Colon (tissue), 2 donors: ENCODE data around the gene OSCP1.

Source experiments
- FAIRE-seq: peaks from 2 replicates; lab custom pipeline; 2012; peaks lifted over from hg19 to GRCh38; lab: Jason Lieb, UNC
- donor health status: control.
- donor health status: control.

The OSCP1 gene

DNA sequence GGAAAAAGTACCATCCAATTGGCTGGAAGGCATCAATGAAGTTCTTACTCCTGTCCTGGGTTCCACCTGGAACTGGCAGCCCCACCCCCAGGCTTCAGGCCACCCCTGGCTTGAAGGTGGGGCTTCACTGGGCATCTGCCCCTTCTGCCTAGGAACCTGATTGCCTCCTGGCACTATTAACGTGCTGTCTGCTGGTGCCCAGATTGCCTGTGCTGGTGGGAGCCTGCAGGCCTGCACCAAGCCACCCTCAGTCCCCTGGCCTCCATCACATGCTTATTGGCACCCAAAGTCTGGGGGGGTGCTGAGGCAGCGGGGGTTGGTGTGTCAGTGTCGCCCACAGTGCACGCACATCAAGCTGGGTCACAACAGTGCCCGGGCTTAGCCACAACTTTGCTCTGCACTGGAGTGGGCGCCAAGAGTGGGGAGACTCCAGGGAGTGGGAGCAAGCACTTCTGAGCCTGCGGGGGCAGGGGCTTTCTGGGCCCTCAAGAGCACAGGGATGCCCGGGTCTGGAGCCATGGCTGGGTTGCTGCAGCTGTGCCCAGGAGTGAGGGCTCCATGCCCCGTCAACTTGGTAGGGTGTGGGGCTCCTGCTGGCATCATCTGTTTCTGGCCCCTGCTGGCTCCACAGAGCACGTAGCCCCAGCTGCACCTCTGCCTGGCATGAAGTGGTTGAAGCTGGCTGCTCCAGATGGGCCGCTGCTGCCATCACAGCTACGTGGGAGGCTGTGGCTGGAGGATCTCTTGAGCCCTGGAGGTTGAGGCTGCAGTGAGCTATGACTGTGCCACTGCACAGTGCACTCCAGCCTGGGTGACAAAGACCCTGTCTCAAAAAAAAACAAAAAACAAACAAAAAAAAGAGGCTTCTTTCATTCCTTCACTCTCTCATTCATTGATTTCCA lies 48.4 kb downstream of the OSCP1 start:
- FAIRE-seq = no peak

DNA sequence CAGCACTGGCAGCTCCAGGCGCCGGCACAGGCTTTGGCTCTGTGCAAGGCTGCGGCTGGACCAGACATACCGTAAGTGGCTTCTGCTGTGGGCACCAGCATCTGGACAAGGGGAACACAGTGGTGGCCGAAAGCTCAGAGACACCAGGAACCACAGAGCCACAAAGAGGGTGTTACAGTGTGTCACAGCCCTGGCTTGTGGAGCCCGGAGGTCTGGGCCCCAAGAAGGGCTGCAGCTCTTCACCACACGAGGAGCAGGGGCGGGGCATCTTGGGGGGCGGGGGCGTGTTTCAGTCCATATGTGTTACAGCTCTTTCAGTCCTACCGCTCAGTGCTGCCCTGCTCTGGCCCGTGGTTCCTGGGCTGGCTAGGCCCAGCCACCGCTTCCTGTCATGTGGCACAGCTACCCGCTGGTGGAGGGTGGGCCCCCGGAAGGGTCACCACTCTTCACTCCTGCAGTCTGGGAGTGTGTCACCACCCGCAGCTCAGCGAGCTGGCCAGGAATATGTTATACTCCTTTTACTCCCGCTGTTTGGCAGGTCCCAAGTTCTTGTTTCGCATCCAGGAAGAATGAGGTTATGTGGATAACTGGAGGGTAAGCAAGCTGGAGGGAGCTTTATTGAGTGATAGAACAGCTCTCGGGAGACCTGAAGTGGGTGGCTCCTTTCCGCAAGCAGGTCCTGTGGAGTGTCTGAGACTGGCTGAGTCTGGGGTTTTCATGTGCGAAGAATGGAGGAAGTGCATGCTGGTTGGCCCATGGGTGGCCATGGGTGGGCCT lies 49.2 kb downstream of the OSCP1 start:
- no peak for FAIRE-seq

DNA sequence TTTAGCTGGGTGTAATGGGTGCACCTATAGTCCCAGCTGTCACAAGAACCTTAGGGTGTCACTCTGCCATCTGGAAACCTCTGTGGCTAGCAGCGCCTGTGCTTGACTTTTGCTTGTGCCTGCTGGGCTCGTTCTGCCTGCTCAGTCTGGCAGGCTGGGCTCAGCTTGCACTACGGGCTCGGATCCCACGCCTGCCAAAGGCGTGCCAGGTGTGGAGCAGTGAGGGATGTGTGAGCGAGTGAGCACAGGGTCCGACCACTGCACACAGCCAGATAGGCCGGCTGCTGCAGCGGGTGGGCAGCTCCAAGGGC lies 49.8 kb downstream of the OSCP1 start:
- FAIRE-seq = no peak

DNA sequence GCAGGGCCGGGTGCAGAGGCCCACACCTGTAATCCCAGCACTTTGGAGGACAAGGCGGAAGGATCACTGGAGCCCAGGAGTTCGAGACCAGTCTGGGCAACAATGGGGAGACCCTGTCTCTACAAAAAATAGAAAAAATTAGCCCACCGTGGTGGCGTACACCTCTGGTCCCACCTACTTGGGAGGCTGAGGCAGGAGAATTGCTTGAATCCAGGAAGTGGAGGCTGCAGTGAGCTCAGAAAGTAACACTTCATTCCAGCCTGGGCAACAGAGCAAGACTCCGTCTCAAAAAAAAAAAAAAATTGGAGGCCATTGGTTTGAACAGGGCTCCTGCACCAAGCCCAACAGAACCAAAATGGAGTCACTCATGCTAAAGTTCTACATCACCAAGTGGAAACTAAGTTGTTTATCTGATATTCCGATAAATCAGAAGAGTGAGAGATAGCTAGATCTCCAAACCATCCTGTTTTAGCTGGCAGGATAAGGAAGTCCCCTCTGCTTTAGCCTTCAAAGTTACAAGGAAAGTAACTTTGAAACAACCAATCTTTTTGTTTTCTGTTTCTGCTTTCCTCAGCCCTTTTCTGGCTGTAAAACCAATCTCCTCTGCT lies 51.8 kb downstream of the OSCP1 start:
- FAIRE-seq = no peak

DNA sequence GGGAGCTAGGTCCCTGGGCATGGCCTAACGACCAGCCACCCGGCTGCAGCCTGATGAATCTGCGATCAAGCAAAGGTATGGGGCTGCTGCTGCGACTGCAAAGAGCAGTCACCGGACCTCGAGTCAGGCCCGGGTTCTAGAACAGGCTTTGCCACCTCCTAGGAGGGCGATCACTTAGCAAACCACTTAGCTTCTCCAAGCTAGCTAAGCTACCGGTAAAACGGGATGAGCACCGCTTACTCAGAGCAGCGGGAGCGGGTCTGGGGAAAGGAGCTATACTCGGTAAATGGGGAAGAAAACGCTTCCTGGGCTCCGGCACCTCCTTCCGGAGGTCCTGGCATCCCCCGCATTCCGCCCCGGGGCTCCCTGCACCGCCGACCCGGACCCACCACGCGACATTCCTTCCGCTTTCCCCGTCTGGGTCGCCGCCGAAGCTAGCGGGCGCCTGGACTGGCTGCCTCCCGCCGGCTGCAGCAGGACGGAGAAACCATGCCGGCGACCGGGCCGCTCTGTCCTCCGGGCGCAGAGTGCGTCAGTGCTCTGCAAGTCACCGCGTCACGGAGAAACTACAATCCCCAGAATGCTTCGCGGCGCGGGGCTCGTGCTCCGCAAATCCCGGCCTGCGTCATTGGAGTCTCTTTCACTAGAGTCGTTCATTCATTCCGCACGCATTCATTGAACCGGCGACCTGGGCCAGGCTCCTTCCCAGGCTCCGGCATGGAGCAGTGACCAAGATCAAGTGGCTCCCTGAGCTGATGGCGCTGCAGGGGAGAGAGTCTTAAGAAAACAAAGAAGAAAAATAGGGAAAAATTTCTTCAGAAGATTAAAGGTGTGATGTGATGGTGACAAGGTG lies 52.6 kb downstream of the OSCP1 start, which contains the start of gene LSM10:
Gene LSM10, minus strand, starts transcription at position 531 of the 853 bp plus-strand sequence. CDS start 3,779 bp downstream, outside the sequence.
- FAIRE-seq = no peak

DNA sequence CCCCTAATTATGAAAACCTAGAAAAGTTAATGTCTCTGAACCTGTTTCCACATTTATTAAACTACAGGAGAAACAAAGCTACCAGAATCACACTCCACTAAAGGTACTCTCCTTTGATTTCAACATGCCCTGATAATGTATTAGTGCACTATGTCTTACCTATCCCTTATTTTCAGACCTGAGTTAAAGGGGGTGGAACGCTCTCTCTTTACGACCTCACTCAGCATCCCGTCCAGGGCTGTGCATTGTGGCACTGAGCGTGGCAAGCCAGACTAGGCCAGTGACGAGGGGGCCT lies 53.2 kb downstream of the OSCP1 start:
- no peak for FAIRE-seq

DNA sequence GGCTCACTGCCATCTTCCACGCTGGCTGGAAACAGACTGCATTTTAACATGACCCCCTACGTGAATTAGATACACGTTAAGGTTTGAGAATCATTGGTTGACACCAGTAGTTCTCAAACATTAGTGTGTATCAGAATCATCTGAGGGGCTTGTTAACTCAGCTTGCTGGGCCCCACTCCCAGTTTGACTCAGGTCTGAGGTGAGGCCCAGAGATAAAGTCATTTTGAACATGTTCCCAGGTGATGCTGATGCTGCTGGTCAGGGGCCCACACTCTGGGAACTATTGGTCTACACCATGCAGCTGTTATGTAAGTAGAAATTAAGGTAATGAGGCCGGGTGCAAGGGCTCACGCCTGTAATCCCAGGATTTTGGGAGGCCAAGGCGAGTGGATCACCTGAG lies 53.9 kb downstream of the OSCP1 start:
- no peak for FAIRE-seq

DNA sequence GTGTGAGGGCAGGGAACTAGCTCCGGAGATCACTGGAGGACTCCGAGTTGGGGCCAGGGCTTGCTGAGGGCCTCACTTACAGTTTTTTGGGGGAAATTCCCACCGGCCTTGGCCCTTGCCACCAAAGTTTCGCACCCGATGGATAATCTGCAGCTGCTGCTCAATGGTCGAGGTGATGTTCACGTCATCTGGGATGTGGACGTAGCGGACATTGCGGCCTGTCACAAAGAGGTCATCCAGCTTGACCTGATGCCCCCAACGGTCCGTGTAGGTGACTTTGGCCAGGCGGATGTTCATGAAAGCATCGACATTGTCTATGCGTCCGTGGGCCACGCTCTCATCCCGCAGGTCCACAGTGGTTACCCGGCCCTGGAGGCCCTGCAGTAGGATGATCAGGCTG lies 56.6 kb downstream of the OSCP1 start:
- FAIRE-seq = no peak

DNA sequence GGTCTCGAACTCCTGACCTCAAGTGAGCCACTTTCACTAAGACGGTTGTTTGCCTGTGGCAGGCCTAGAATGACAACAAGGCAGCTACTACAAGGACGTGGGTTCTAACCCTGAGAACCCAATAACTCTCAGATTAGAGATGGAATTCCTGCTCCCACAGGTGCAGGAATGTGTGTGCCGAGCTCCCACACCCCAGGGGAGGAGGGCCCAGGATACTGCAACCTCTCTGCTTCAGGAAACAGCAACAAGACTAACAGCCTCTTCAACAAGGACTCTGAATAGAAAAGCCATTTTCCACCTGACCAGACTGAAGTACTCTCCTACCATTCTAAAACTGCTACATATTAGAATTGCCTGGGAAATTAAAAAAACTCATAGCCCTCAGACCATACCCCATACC lies 57.4 kb downstream of the OSCP1 start:
- no peak for FAIRE-seq

DNA sequence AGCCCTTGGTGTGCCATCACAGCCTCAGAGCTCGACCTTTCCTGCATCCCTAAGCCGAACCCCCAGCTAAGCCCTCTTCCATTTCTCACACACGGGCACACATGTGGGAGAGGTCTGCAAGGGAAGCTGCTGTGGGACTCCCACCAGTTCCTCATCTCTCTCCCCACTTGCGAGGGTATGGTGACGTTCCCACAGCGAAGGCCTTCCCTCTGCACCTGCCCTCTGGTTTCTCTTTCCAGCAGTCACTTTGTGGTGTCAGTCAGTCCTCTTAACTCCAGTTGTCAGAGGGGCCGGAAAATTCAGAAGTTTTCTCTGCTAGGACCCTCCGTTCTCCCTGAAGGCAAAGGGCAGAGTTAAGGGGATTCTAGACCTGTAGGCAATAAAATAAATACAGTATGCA lies 59.0 kb downstream of the OSCP1 start:
- no peak for FAIRE-seq

DNA sequence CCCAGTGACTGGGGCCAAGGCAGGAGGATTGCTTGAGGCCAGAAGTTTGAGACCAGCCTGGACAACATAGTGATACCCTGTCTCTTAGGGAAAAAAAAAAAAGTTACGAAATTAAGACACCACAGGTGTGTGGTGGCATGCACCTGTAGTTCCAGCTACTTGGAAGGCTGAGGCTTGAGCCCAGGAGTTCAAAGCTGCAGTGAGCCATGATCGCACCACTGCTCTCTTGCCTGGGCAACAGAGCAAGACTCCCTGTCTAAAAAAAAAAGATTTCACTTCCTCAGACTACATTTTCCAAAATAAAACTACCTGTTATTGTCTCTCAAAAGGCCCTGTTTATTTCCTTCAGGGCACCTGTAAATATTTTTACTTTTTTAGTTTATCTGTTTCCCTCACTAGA lies 59.8 kb downstream of the OSCP1 start:
- no peak for FAIRE-seq

DNA sequence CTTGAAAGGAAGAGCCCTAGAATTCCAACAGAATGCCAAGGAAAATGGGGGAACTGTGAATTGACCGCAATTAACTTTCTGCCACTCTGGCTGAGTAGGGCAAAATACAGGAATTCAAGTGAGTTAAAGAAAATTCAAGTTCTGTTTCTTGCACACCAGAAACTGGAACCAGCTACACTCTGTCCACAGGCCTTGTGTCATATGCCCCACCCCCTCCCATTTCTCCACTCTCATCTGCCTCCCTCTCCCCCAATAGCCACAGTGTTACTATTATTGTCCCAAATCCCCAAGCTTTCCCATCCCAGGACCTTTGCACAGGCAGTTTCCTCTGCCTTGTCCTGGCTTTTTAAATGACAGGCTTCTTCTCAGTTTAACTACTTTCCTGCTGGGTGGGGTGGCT lies 60.3 kb downstream of the OSCP1 start:
- FAIRE-seq = no peak

DNA sequence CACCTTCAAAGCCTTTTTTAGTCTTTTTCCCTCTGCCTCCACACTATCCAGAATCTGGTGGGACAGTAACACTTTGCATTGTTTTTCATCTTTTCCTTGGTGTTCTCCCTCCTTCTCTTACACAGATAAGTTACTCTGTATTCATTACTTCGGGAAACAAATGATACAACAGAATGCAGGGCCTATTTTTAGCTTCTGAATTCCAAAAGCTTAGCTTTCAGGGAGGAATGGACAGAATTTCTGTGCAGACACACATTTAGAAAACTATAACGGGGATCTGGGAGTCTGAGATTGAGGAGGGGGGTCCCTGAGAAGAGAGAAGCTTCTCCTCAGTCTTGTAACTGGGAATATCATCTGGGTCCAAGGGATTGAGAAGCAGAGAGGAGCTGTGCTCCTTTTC lies 61.0 kb downstream of the OSCP1 start:
- FAIRE-seq = no peak

DNA sequence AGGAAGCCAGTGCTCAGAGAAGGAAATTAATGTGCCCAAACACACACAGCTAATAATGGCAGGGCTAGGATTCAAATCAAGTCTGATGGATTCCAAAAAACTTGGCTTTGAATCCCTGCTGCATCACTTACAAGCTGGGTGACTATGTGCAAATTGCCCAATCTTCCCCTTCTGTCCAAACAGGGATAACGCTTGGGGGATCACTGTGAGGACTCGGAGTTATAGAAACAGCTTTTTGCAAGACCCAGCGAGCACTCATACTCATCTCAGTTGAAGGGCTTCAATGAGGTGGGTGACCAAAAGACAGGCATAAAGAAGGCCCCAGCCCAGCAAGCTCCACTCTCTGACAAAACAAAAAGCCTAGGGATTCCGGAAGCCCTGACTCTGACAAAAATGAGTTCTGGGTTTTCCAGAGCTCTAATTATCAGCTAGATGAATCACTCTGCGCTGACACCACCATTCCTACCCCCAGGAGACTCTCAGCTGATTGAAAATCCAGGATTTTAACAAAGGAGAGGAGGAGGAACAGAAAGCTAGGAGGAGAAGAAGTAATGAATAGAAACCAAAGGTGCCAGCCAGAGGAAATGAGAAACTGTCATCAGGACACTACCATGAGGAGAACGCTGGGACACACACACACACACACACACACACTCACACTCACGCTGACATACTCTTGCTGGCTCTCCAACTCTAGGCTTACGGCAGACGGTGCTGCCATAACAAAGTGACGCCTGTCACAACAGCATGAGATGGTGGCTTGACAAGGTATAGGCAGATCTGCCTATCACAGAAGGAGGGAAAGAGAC lies 62.9 kb downstream of the OSCP1 start:
- FAIRE-seq = no peak

DNA sequence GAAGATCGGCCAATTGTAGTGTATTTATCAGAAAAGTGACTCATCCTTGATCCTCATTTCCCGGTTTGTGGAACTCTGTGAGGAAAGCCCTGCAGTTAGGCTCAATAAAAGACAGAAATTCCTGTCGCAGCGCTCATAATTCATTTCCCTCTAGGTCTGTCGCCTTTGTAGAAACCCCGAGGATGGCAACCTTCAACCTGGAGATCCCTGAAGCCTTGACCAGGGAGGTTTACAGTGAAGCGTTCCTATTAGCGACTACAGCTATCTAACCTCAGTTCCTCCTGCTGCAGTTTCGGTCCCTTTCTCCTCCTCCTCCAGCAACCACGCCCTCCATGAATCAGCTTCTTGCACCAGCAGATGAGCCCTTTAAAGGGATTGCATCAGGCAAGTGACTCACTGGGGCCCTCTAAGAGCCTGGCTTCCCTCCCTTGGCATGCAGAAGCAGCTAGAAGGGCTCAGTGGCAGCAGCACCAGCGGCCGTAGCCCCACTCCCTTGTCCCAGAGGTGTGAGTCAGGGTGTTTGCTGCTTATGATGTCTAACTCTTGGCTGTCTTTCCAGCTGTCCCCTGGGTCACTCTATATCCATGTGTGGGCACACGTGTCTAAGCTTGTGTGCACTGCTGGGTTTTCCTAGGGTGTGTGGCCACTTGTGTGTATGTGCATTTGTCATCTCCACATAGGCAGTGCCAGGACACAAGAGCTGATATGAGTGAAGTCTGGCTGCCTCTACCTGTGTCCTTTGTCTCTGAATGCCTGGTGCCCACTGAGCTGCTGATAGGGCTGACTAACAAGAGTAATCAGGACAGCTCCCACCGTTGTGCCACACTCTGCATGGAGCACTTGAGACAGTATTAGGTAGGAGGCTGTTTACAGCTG lies 63.7 kb downstream of the OSCP1 start:
- no peak for FAIRE-seq

DNA sequence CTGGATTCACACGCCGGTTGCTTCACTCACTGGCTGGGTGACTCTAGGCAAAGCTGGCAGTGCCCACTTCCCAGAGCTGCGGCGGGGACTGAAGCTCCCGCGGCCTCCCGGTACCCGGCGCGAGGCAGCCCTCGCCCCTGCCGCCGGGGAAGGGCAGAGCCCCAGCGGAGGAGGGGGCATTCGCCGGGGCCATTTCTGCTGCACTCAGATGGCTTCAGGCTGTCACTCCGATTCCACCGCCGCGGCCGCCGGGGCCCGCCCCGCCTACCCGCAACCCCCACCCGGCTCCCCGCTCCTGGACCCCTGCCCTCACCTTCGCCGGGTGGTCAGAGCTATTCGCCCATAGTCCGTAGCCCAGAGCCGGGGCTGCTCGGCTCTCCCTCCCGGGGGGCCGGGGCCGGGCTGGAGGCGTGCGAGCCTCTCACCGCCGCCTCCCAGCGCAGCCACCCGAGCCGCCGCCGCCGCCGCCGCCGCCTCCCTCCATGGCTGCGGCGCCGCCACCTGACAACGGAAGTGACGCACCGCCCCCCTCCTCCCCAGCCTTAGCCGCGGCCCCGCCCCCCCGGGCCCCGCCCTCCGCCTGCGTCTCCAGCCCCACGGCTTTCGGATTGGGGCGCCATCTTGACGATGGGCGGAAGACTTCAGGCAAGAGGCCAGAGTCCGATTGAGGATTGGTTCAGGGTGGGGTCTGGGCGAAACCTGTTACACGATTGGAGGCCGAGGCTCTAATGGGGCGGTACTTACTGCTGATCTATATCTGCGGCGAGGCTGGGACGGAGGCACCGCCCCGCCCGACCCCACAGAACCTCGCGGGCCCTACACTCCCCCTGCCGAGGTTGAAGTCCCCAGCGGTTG lies 64.6 kb downstream of the OSCP1 start, which contains the start of gene STK40:
Gene STK40, minus strand, starts transcription at position 515 of the 855 bp plus-strand sequence. CDS start 24,592 bp downstream, outside the sequence.
- FAIRE-seq = no peak

DNA sequence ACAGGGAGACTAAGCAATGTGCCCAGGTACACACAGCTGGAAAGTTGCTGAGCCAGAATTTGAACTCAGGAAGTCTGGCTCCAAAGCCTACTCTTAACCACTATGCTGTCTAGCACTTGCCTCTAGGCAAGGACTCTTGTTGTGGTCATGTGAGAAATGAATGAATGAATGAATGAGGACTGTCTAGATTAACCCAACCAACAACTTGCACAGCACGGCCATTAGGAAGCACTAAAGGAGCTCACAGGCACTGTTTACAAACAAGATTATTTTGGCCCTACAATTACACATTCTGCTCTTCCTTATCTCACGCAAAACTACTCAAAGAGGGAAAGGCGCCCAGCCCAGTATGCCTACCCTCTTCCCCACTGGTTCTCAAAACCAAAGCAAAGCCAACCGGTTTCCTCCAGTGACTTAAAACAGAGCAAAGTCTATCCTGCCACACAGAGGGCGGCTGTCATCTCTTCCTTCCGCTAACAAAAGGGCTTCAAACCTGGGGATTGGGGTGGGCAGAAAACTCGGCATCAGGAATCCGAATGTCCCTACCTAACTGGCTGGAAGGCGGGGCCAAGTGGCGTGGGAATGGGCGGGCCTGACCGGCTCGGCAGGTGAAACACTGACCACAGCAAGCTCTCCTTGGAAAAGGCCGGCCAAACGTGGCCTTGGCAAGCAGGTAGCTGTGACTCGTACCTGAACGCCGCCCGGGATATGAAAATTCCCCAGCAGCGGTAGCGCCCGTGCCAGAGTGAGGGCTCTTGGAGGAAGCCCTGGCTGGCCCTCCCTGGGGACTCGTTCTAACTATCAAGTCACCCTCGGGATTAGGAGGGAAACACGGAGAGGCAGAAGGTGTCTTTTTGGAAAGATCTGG lies 65.5 kb downstream of the OSCP1 start:
- FAIRE-seq = no peak

DNA sequence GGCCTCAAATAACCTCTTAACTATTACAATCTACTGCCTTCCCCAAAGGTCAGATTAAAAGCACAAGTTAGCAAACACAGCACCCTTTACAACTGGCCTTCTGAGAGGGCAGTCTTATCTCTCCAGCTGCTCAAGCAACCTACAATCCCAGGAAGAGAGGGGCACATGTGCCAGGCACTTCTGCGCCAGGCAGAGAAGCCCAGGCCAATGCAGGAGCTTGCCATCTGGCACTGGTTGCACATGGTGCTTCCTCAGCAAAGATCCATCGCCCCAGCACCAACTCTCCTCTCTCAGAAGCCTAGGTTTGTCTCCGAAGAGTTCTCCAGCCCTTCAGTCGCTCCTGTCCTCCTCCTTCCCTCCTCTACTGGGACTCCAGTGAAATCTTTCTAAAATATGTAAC lies 67.0 kb downstream of the OSCP1 start:
- no peak for FAIRE-seq
